ENCODE results near the gene GPR162. TPM values are rescaled to one million over a fixed set of nuclear protein-coding genes. Genes with fewer than 3 reads are reported as not detected.

GPR162 gene
- polyA plus RNA-seq, 1 donor: 25.8 TPM

DNA sequence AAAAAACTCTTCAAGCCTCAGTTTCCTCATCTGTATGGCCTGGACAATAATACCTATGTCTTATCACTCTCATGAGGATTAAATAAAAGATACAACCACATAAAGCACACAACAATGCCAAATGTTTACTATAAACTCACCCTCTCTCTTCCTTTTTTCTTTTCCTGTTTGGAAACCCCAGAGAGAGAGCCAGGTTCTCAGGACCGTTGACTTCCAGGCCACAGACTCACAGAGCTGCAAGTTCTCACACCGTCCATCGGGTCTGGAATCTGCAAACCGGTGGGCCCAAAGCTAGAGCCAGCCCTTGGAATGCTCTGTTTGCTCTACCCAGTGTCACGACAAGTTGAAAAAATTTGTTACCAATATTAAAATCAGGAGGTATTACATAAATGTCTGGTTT is 36.9 kb upstream of the GPR162 start:
- no peak for DNase-seq

- DNase-seq: no peak
Measured at GRCh38 chr12:6786416-6787094, 35.1 kb upstream of the GPR162 start.

GRCh38 chr12:6787309-6787708 is 34.3 kb upstream of the GPR162 start:
- DNase-seq: no peak

GRCh38 chr12:6788972-6789924 is 32.4 kb upstream of the GPR162 start, which contains the start of gene CD4:
Gene CD4, plus strand, starts transcription at chr12:6789528. Its CDS starts 10,611 bp downstream, at chr12:6800139.
- peak; percentile 13 for DNase-seq

GRCh38 chr12:6790496-6791150 is 31.0 kb upstream of the GPR162 start:
- DNase-seq: no peak

DNA sequence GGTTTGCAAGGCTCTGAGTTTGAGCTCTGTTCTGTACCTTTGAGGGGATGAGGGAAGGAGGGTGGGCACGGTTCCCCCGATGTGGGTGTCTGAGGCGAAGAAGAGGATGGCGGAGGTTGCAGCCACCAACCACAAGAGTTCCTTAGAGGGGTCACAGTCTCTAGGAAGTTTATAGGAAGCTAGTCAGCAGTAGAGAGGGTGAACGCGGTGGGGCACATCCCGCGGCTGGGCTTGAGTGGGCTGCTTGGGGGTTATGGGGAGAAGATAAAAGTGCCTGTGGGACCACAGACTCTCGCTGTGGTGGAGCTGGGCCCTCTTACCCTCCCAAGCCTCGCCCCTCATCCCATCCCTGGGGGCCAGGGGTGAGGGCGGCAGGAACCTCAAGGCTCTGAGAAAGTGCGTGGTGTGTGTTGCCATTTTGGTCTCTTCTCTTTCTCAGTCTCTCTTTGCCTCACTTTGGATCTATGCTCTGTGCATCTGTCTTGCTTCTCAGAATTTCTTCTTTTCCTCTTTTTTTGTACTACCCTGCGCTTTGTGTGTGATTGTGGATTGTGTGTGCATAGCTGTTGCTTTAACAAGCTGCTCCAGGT is 29.6 kb upstream of the GPR162 start:
- DNase-seq: no peak

DNA sequence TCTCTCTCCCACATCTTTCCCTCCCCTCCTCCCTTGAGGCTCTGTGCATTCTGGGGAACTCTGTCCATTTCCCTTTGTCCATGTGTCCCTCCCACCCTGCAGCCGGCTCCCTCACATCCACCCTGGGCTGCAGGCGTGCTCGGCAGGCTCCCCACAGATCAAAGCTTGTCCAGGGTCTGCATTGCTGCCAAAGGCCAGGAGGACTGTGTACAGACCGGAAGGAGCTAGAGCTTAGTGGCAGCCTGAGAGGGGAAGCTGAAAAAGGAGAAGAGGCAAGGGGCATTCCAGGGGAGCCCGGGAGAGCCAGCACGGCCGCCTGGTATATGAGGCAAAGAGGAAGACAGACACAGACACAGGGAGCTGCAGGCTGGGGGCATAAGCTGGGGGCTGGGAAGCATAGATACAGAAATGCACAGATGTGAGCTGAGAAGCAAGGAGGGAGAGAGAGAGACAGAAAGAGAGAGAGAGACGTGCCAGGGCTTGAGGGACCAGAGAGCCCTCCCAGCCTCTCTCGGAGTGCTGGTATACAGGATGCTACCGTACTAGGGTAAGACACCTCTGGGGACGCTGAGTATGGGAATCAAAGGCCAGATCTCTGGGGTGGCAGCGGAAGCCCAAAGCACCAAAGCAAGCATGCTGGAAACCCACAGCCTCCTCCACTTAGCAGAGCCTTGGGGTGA is 29.0 kb upstream of the GPR162 start:
- peak; percentile 41 for DNase-seq

GRCh38 chr12:6795088-6795487 is 26.5 kb upstream of the GPR162 start:
- no peak for DNase-seq

DNA sequence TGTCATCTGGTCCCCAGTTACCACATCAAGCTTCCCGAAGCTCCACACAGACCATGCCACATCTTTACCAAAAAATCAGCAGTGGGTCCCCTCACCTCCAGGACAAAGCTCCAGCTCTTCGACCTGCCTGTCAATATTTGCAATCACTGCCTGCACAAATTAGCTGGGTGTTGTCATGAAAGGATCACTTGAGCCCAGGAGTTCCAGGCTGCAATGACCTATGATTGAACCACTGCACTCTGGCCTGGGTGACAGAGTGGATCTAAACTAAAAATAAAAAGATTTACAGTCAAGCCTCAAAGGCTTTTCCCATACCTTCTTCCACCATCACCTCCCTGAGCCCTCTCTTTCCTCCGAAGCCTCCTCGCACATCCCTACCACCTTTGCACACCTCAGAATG is 25.0 kb upstream of the GPR162 start:
- no peak for DNase-seq

GRCh38 chr12:6799147-6799546 is 22.5 kb upstream of the GPR162 start:
- no peak for DNase-seq

GRCh38 chr12:6807170-6807569 is 14.5 kb upstream of the GPR162 start:
- no peak for DNase-seq

- DNase-seq: no peak
Measured at GRCh38 chr12:6809056-6809455, 12.6 kb upstream of the GPR162 start.

DNA sequence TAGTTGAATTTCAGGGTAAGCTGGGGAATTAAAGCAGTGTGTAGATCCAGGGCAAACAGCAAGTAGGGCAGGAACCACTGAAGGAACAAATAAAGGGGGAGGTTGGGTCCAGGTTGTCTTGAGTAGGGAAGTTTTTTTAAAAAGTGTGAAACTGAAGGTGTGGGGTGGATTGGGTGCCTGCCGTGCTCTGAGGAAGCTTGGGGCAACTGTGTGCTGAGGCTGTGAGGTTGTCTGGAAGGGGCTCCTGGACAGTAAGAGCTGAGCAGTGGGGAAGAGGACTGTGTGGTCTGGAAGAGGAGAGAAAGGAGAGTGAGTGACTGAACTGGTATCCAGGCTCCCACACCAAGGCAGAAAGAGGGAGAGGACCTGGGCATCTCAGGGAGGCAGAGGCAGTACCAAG is 10.9 kb upstream of the GPR162 start:
- no peak for DNase-seq

DNA sequence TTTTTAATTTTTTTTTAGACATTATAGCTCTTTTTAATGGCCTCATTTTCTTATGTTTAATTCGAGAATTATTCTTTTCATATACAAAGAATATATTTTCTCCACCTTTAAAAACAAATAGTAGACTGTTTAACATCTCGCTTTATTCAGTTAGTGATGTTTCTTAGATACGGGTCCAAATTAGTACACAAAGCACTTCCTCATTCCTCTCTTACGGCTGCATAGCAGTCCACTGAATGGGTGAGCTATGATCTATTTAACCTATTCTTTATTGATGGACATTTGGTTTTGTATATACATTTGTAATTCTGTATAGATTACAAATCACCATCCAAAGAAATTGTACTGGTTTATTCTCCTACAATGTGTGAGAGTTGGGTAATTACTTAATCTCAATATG is 8.3 kb upstream of the GPR162 start:
- DNase-seq: no peak

GRCh38 chr12:6816598-6816997 is 5.0 kb upstream of the GPR162 start:
- DNase-seq: no peak

DNA sequence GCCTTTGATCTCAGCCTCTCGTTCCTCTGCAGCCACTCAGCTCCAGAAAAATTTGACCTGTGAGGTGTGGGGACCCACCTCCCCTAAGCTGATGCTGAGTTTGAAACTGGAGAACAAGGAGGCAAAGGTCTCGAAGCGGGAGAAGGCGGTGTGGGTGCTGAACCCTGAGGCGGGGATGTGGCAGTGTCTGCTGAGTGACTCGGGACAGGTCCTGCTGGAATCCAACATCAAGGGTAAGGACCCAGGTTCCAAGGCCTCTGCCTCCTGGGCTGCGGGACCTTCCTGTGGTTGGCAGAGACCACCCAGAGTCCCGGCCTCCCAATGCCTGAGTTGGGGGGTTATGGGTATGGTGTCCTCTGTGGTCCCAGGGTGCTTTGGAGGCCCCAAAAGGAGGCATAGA is 4.5 kb upstream of the GPR162 start:
- DNase-seq: no peak

DNA sequence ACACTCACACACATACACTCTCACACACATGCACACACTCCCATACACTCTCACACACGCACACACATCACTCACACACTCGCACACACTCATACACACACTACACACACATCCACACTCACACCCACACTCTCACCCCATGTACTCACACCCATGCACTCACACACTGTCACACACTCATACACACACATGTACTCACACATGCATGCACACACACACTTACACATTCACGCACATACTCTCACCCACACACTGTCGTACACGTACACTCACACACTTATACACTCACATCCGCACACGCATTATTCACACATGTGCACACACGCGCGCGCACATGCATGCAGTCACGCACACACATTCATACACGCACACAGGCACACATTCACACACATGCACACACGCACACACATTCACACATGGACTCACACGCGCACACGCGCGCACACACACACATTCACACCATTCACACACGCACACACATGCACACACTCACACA is 3.9 kb upstream of the GPR162 start:
- no peak for DNase-seq

- DNase-seq: no peak
Measured at GRCh38 chr12:6818222-6818621, 3.4 kb upstream of the GPR162 start.

DNA sequence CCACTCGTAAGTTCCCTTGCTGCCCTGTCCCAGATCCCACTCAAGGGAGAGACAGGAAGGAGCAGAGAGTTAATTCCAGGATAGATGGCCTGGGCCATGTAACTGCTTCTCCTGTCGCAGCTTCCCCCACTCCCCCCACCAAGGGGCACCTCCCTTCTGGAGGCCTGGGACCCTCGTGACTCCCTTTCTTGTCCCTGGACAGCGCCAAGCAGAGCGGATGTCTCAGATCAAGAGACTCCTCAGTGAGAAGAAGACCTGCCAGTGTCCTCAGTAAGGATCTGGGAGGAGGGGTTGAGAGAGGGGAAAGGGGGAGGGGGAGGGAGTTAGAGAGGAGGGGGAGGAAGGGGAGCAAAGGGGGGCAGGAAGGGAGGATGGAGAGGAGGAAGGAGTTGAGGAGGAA is 3.0 kb upstream of the GPR162 start:
- DNase-seq: no peak

GRCh38 chr12:6819106-6820030 is 2.3 kb upstream of the GPR162 start:
- no peak for DNase-seq

DNA sequence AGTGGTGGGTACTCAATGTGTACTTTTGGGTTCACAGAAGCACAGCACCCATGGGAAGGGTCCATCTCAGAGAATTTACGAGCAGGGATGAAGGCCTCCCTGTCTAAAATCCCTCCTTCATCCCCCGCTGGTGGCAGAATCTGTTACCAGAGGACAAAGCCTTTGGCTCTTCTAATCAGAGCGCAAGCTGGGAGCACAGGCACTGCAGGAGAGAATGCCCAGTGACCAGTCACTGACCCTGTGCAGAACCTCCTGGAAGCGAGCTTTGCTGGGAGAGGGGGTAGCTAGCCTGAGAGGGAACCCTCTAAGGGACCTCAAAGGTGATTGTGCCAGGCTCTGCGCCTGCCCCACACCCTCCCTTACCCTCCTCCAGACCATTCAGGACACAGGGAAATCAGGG is 1.5 kb upstream of the GPR162 start:
- DNase-seq: no peak

All from left kidney (tissue), 2 donors.